SHP77 treated with DMSO at 0.1 percent for 48 hours (cell line): ENCODE results near the gene PLEKHG7.
"Not testable (repeated sequence)": the region's sequence is repeated elsewhere in the genome, so short reads cannot be mapped to it uniquely, and the experiment has no call there.

Experiments used
- DNase-seq: peaks from one replicate; lab custom pipeline; 2025; lab: John Stamatoyannopoulos, UW

PLEKHG7 gene

DNA sequence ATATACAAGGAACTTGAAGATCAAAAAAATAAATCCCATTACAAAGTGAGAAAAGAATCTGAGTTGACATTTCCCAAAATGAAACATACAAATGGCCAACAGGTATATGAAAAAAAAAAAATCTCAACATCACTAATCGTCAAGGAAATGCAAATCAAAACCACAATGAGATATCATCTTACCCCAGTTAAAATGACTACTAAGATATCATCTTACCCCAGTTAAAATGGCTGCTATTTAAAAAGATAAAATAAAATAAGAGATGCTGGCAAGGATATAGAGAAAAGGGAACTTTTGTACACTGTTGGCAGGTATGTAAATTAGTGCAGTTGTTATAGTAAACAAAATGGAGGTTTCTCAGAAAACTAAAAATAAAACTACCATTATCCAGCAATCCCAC lies 44.4 kb downstream of the PLEKHG7 start:
- DNase-seq, result no peak

DNA sequence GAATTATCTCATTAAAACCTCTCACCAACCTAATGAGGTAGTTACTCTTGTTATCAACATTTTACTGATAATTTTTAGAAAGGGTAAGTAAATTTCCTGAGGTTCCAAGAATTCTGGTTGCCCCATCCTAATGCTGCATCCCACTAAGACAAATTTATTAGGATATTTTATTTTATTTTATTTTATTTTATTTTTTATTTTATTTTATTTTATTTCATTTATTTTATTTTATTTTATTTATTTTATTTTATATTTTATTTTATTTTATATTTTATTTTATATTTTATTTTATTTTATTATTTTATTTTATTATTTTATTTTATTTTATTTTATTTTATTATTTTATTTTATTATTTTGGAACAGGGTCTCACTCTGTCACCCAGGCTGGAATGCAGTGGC lies 46.9 kb downstream of the PLEKHG7 start:
- DNase-seq, result not testable (repeated sequence)

DNA sequence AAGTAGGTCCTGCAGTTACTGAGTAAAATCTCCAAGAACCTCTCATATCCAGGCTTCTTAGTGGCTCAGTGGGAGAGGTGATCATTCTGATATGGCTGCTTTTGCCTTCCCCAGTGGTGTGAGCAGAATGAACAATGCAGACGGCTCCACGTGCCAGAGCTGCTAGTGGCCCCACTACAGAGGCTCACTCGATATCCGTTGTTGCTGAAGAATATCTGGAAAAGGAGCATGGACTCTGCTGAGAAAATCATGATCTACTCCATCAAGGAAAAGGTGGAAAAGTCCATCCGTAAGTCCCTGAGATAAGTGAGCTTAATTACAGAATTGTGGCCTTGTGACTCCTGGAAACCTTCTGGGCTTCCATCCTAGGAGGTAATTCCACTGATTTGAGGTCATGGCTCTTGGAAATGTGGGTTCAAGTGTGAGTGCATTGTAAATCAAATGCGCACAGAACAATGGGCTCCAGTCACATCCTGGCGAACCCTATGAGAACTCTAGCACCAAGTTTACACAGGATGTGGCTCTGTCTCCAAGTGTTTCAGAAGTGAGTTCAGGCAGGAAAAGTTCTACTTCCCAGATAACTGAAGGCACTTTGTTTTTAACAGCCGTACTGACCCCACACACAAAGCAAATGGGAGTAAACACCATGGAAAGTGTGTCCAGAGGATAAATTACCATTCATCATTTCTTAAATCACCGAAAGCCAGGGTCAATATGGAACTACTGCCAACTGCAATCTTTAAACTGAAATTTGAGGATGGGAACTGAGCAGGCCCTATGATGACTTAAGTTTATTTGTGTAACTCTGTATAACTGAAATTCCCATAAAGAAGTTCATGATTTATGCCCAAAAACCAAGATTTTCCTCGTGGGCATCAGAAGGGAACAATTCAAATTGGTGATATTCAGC lies 51.4 kb downstream of the PLEKHG7 start:
- no peak for DNase-seq

DNA sequence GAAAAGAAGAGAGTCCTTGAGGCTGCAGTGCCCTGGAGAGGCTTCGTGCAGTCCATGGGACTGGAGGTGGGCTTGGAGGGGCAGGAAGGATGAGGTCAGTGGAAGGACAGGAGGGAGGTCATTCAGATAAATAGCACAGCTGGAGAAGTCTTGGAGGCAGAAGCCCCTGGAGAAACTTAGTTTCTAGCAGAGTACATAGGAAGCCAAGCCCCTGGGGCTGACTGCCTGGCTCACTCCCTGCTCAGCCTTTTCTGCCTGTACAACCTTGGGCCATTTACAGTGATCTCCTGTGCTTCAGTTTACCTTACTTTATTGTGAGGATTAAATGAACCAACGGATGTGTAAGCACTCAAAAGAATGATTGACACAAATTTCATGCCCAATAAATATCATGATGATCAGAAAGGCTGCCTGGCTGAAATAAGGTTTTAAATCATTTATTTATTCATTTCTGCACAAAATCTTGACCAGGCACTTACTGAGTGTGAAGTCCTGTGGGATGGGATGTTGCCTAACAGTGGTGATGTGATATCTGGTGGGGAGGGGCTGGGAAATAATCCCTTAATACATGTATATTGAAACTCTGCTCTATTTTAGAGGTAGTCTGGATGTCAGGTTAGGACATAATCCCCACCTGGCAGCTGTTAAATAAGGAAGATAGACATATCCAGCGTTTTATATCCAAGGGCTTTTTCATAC lies 54.3 kb downstream of the PLEKHG7 start:
- DNase-seq, result no peak

DNA sequence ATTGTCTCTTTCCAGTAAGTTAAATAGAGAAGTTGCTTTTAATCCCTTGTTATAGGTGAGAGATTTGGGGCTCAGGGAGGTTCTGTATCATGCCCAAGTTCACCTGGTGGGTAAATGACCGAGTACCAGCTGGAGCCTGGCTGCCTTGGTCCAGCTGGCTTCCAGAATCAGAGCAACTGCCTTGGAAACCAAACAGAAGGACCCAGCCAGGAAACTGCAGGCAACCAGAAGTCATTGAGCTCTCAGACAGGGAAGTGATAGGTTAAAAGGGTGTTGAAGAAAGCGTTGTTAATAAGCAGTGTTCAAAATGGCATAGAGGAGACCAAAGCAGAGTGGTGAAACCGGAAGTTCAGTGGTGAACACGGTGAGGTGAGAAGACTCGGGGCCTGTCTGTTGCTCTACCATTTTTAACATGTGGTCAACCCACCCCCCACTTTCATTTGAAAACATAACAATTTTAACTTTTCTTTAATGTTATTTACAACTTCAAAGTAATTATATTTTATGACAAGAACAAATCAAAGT lies 54.9 kb downstream of the PLEKHG7 start:
- DNase-seq, result no peak

DNA sequence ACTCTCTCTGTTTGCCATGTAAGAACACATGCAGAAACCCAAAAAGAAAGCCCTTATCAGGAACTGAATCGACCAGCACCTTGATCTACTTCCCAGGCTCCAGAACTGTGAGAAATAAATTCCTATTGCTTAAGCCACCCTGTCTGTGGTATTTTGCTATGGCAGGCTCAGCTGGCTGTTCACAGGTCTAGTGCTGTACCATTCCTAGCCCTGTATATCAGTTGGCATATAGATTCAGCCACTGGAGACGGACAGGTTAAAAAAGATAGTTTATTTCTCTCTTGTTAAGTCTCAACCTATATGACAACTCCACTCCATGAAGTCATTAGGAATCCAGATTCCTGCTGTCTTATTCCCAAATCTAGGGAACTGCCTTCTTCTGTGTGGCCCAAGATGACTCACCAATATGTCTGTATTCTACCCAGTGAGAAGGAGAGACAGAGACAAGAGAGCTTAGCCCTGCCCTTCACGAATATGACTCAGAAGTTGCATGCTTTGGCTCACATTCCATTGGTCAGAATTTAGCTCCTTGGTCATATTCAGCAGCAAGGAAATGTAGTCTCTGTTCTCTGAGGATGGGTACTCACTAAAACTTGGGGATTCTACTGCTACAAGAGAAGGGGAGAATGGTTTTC lies 57.0 kb downstream of the PLEKHG7 start:
- no peak for DNase-seq

DNA sequence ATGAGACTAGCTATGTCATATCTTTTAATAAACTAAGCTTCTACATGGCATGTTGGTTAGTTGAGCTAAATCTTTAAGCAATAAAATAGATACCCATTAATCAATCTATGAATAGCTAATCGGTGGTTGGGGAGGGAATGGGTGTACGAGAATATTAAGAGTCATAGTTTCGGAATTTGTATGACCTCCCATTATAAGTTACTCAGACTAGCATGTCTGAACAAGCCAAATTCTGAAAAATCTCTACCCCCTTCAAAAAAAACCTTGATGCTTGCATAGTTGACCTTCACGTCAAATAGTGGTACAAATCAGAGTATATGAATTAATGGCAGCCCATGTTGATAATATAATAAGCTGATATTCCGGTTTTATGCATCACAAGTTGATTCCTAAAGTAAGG lies 60.0 kb downstream of the PLEKHG7 start:
- DNase-seq, result no peak

DNA sequence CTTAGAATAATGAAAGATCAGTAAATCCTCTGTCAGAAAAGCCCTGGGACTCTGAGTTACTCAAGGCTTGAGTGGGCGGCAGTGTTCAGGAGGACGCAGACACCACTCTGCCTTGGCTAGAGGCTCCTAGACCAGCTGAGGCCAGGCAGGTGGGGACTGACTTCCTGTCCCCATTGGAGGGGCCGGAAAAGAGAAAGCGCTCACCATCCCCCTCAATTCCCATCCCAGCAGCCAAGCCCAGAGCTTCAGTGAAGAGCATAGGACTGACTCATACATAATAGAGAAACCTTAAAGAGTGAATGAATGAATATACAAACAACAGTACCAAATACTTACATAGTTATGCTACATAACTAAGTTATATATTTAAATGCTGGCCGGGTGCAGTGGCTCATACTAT lies 62.0 kb downstream of the PLEKHG7 start:
- no peak for DNase-seq

DNA sequence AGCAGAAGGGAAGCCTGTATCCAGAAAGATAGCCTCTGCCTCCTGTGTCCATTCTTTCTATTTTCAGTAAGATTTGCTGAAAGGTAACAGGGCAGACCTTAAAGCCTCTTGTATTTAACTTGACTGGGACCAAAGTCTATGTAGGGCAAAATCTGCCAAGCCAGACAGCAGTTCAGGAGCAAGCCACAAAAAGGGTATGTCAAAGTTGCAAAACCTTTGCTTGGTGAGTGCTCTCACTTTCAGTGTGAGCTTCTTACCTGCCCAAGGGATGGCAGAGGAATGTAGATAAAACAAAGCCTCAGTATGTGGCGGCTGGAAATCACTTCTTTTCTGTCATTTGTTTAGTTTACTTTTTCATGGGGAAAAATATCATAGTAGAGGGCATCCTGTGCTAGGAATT lies 63.1 kb downstream of the PLEKHG7 start:
- DNase-seq, result no peak

DNA sequence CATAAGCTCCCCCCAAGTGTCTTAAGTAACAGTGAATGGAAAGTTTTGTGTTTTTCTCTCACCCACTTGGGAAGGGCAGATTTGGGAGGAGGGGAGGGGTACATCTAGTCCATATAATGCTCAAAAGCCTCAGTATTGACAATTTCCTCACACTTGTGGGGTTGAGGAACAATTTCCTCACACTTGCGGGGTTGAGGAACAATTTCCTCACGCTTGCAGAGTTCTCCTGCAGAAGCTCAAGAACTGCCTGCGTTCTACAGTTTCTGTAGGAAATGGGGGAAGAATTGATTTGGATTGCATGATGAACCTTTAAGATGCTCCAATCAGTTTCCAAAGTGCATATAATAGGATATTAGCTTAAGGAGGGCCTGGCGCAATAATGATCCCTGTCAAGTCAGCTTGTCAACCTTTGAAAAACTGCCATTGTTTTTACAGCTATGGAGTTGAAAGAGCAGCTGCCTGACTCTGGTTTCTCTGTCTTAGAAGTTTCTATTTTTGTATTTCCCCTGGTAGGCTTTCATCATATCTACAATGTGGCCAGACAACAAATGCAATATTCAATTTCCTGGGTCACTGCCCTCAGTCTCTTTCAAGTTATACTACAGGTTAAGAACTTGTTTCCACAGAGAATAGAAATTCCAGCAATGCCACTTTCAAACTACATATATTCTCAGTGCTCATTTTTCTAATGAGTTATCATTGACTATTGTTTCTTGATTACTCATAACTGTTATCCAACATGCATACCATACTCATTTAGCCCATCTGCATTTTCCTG lies 66.5 kb downstream of the PLEKHG7 start:
- no peak for DNase-seq

DNA sequence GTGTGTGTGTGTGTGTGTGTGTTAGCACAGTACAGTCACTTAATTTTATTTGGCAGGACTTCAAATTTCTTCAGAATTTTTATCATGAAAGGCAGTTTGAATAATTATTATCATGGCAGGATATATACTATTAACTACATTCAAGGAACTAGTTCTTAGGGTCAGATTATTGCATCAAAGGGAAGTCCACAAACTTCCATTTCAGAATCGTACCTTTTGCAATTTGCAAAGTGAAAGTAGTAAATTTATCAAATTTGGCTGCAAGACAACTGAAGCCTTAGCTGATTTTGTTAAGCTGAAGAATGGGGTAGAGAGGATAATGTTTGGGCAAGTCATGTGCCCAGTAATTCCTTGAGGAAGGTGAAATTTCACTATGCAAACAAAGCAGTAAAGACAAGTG lies 68.2 kb downstream of the PLEKHG7 start:
- no peak for DNase-seq

DNA sequence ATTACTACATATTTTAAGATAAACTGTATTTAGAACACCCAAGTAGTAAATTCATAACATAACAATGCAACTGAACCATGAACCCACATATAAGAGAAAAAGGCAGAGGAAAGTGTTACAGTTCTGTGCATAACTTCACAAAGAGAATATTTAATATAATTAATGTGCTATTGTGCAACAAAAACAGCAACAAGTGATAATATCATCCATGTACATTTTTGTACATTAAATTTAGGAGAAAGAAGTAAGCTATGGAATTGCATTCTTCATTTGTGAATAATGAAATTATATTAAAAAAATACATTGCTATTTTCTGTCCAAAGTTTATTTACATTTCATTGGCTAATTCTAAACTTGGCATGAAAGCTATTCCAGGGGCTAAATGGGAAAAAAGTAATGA lies 72.6 kb downstream of the PLEKHG7 start:
- DNase-seq, result no peak

DNA sequence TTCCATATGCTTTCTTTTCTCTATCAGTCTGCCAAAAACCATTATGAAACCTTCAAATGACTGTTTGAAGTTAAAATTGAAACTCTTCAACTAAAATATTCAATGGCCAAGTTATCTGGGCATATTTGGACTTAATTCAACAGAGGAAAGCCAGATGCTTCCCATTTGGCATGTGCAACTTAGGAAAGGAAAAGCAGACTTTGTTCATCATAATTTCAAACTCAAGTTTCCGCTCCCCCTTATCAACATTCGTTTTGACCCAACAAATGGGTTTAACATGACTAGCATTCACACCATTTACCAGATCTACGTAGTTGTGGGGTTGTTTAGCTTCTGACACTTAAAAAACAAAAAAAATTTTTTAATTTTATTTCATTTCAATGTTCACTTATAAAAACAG lies 75.7 kb downstream of the PLEKHG7 start:
- DNase-seq, result no peak

DNA sequence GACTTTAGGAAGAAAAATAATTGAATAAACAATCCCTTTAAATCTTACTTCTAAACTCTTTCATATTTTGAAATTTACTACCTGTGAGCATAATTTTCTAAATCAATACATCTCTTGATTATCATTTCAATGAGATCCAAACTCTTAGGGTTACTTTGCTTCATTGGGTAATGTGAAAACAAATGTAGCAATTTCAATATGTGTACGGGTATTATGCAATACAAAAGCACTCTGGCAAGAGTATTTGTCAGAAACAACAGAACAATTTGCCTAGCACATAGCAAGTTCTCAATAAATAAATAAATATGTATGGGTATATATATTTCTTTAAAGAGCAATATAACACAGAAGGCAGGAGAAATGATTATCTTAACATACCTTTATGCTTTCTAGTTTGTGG lies 77.1 kb downstream of the PLEKHG7 start:
- DNase-seq, result no peak

DNA sequence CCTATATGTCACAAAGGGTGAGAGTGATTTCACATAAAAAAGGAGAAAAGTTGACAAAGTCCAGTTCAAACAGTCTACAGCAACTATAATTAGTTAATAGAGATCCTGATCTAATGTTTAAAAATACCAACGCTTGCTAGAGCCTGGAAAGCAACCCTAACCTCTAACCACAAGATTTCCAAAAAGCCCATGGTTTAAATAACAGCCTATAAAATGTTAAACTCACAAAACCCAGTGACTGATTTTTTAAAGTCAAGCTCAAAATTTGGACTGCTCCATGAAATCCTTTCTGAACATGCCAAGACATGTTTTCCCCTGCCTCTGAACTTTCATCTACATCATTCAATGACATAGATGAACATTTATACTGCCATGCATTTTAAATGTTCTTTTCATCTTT lies 81.6 kb downstream of the PLEKHG7 start:
- DNase-seq, result no peak

DNA sequence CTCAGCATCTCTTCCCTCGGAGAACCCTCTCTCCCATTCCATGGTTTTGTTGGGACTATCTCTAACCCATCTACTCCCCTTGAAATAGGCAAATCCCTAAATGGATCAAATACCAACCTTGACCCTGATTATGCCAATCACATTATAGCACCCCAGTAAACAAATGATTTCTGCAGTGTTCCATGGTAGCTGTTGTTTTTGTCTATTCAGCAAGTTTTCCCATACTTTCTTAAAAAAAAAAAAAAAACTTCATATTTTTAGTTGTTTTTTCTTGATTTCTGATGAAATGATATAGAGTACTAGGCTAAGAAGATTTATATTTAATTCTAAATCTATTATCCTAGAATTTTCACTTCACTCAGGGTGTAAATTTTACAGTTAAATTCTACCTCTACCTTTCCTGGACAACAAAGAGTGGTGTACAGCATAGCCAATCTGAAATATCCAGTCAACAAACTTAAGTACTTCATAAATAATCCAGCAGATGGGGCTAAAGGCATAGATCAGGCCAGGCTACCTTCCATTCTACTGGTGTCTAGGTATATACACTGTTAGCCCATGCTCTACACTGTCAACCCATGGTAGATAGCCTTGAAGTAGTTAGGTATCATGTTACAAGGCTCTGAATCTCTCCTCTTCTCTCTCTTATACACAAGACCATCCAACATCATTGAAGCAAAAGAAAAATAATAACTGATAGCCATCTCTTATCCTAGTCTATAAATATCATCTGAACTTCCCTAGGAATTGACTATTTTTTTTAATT lies 82.2 kb downstream of the PLEKHG7 start:
- DNase-seq, result peak; percentile 79

DNA sequence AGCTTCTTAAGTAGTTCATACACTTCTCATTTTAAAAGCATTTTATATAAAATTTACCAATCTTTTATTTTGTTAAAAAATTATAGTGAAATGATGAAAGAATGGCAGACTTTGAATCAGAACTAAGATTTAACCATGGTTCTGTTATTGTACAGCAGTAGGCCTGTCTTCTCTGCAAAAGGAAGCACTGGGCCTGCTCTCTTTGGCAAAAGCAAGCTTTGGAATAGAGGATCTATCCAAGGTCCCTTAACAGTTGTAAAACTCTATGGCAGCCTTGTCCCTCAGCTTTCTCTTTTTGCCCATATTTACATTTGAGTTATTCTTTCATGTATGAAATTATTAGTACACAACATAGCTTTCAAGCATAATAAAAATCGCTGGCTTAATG lies 82.8 kb downstream of the PLEKHG7 start:
- DNase-seq, result no peak

DNA sequence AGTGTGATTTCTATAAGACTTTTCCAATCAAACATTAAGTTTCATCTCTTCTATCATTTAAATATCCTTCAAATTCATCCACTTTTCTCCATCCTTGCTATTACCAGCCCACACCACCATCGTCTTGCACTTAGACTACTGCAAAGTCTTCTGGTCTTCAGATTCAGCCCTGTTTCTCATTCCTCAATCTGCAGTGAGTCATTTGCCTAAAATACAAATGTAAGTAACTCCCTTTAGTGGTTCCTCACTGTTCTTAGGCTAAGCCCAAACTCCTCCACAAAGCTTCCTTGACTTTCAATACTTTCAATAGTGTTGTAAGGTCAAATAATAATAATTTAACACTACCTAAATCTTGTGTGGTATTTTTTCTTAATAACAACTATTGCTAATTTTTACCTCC lies 83.3 kb downstream of the PLEKHG7 start:
- no peak for DNase-seq

DNA sequence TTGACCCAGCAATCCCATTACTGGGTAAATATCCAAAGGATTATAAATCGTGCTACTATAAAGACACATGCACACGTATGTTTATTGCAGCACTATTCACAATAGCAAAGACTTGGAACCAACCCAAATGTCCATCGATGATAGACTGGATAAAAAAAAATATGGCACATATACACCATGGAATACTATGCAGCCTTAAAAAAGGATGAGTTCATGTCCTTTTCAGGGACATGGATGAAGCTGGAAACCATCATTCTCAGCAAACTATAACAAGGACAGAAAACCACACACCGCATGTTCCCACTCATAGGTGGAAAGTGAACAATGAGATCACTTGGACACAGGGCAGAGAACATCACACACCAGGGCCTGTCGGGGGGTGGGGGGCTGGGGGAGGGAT lies 91.6 kb downstream of the PLEKHG7 start:
- not testable (repeated sequence) for DNase-seq

DNA sequence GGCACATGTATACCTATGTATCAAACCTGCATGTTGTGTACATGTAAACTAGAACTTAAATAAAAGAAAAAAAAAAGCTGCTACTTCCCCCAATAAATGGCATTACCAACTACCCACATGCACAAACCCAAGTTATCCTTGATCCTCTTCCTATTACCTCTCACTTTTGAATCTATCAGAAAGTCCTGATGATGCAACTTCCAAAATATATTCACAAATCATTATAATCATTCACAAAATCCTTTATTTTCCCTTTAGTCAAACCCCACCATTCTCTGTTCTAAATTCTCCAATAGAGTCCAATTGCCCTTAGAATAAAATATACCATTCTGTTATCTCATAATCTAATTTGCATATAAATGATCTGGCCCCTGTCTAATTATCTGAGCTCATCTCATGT lies 92.0 kb downstream of the PLEKHG7 start:
- DNase-seq, result no peak

DNA sequence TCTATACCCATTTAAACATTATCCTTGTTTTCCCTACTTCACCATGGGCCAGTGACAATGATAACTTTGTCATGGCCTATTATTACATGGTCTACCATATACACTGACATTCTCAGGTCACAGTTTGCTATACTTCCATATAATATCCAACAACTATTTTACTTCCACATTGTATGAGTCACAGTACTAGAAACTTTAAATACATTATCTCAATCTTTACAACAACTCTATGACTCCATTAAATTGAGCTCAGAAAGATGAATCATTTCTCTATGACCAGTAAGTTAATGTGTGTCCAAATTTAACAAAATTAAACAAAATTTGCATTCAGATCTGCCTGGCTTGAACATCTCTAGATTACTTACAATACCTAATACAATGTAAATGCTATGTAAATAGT lies 93.9 kb downstream of the PLEKHG7 start:
- DNase-seq, result no peak
